Muscle layer of duodenum (tissue), 2 donors: ENCODE data around the gene ZNF101.
"Not testable (repeated sequence)": the region's sequence is repeated elsewhere in the genome, so short reads cannot be mapped to it uniquely, and the experiment has no call there.

Experiments
- H3K27ac ChIP-seq: one replicate; pipeline ENCODE4 v1.7.0; 2013; ENCODE audit warnings: mild to moderate bottlenecking, low read length
- H3K27me3 ChIP-seq: one replicate; pipeline ENCODE4 v1.7.0; 2013; ENCODE audit warnings: low read depth, mild to moderate bottlenecking, control low read depth, low read length
- H3K36me3 ChIP-seq, 2 donors: one replicate each; pipeline ENCODE4 v1.7.0; 2013; ENCODE audit warnings: low read length in 2 of 2, control low read depth in 1 of 2, mild to moderate bottlenecking in 1 of 2; ENCODE audit not compliant: insufficient read depth in 2 of 2, control insufficient read depth in 1 of 2
- H3K4me1 ChIP-seq, 2 donors: one replicate each; pipeline ENCODE4 v1.7.0; 2013; ENCODE audit warnings: low read length in 2 of 2, mild to moderate bottlenecking in 2 of 2, control low read depth in 1 of 2, moderate library complexity in 1 of 2; ENCODE audit not compliant: insufficient read depth in 2 of 2, control insufficient read depth in 1 of 2
- H3K4me3 ChIP-seq, 2 donors: one replicate each; pipeline ENCODE4 v1.7.0; 2013; ENCODE audit warnings: low read length in 2 of 2, low read depth in 1 of 2, mild to moderate bottlenecking in 1 of 2
- H3K9me3 ChIP-seq, 2 donors: one replicate each; pipeline ENCODE4 v1.7.0; 2013; ENCODE audit warnings: low read length in 2 of 2, control low read depth in 1 of 2, mild to moderate bottlenecking in 1 of 2; ENCODE audit not compliant: control insufficient read depth in 1 of 2
- donor health status: healthy.

Gene ZNF101

DNA sequence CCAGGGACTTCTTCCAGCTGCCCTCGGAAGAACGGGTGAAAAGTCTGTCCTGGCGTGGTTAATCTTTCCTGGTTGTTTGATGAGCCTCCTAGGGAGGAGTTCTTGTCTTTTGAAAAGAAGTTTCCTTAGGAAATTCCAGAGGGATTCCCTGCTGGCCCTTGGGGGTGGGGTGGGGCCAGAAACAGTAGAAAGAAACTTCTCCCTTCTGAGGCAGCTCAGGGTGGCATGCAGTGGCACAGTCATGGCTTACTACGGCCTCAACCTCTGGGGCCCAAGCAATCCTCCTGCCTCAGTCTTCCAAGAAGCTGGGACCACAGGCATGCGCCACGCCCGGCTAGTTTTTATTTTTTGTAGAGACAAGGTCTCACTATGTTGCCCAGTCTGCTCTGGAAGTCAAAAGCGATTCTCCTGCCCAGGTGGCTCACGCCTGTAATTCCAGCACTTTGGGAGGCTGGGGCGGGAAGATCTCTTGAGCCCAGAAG lies 1.5 kb downstream of the ZNF101 start:
- Histone ChIP-seq H3K27me3 (no peaks in the 10 kb centered on the region), H3K9me3 (no peaks in the 10 kb centered on the region), H3K4me1 (peaks cover 0 to 5% of the 10 kb centered on the region in 2 donors), H3K27ac (no peak overlapping the region), H3K4me3 (peak overlapping the region; percentile 77 to 83), H3K36me3 (peaks cover 0 to 4% of the 10 kb centered on the region in 2 donors)

DNA sequence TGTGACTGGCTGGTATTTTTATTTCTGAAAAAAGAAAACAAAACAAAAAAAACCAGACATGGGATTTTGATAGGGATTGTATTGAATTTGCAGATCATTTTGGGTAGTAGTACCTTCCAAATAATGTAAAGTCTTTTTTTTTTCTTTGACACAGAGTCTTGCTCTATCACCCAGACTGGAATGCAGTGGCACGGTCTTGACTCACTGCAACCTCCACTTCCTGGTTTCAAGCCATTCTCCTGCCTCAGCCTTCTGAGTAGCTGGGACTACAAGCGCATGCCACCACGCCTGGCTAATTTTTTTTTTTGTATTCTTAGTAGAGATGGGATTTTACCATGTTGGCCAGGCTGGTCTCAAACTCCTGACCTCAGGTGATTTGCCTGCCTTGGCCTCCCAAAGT lies 4.2 kb downstream of the ZNF101 start:
- H3K36me3 ChIP-seq = peaks cover 11 to 19% of the 10 kb centered on the region in 2 donors

DNA sequence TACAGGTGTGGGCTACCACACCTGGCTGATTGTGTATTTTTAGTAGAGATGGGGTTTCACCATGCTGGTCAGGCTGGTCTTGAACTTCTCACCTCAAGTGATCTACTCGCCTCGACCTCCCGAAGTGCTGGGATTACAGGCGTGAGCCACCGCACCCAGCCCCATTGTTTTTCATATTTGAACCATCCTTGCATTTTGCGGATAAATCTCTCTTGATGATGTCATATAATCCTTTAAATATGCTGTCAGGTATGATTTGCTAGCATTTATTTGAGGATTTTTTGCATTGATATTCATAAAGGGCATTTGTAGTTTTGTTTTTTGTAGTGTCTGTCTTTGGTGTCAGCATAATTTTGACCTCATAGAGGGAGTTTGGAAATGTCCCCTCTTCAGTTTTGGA lies 5.7 kb downstream of the ZNF101 start:
- Histone ChIP-seq H3K36me3 (peaks cover 22 to 33% of the 10 kb centered on the region in 2 donors), H3K9me3 (peaks cover 4 to 11% of the 10 kb centered on the region in 2 donors), H3K4me1 (peaks cover 0 to 4% of the 10 kb centered on the region in 2 donors), H3K27me3 (no peaks in the 10 kb centered on the region), H3K27ac (no peak overlapping the region), H3K4me3 (no peak overlapping the region)

More for the DNA sequence above, 4.2 kb downstream of the ZNF101 start:
- peaks cover 0 to 5% of the 10 kb centered on the region in 2 donors for H3K4me1 ChIP-seq
- peaks cover 0 to 3% of the 10 kb centered on the region in 2 donors for H3K9me3 ChIP-seq
- no peak overlapping the region for H3K4me3 ChIP-seq
- no peak overlapping the region for H3K27ac ChIP-seq
- H3K27me3 ChIP-seq = no peaks in the 10 kb centered on the region

DNA sequence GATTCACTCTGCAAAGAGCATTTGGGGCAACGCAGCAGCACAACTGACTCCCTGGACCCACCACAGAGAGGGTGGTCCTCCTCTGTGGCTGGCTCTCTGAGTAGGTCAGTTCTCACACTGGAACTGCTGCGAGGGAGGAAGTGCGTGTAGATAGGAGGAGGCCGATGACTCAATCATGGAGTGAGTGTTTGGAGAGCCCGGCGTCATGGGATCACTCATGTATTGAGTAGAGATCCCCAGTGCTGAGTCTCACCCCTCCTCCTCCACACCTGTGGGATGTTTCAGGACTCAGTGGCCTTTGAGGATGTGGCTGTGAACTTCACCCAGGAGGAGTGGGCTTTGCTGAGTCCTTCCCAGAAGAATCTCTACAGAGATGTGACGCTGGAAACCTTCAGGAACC lies 8.9 kb downstream of the ZNF101 start:
- Histone ChIP-seq H3K9me3 (peaks cover 12 to 18% of the 10 kb centered on the region in 2 donors), H3K36me3 (peaks cover 31 to 53% of the 10 kb centered on the region in 2 donors), H3K4me1 (no peaks in the 10 kb centered on the region), H3K27me3 (no peaks in the 10 kb centered on the region), H3K27ac (no peak overlapping the region), H3K4me3 (no peak overlapping the region)

DNA sequence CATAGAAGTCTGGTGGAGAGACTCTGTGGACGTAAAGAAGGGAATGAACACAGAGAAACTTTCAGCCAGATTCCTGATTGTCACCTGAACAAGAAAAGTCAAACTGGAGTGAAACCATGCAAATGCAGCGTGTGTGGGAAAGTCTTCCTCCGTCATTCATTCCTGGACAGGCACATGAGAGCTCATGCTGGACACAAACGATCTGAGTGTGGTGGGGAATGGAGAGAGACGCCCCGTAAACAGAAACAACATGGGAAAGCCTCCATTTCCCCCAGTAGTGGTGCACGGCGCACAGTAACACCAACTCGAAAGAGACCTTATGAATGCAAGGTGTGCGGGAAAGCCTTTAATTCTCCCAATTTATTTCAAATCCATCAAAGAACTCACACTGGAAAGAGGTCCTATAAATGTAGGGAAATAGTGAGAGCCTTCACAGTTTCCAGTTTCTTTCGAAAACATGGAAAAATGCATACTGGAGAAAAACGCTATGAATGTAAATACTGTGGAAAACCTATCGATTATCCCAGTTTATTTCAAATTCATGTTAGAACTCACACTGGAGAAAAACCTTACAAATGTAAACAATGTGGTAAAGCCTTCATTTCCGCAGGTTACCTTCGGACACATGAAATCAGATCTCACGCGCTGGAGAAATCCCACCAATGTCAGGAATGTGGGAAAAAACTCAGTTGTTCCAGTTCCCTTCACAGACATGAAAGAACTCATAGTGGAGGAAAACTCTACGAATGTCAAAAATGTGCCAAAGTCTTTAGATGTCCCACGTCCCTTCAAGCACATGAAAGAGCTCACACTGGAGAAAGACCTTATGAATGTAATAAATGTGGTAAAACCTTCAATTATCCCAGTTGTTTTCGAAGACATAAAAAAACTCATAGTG lies 10.8 kb downstream of the ZNF101 start:
- no peaks in the 10 kb centered on the region for H3K4me1 ChIP-seq
- peaks cover 31 to 51% of the 10 kb centered on the region in 2 donors for H3K36me3 ChIP-seq
- peaks cover 12 to 18% of the 10 kb centered on the region in 2 donors for H3K9me3 ChIP-seq
- no peak overlapping the region for H3K27ac ChIP-seq
- no peak overlapping the region for H3K4me3 ChIP-seq
- H3K27me3 ChIP-seq = no peaks in the 10 kb centered on the region

DNA sequence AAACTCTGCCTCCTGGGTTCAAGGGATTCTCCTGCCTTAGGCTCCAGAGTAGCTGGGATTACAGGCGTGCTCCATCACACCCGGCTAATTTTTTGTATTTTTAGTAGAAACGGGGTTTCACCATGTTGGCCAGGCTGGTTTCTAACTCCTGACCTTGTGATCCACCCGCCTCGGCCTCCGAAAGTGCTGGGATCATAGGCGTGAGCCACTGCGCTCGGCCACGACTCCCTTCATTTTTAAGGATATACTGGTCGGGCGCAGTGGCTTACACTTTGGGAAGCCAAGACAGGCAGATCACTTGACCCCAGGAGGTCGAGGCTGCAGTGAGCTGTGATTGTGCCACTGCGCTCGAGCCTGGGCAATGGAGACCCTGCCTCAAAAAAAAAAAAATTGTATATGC lies 17.5 kb downstream of the ZNF101 start:
- not testable (repeated sequence) for H3K36me3 ChIP-seq, H3K27me3 ChIP-seq, H3K27ac ChIP-seq, H3K9me3 ChIP-seq, H3K4me1 ChIP-seq, H3K4me3 ChIP-seq

DNA sequence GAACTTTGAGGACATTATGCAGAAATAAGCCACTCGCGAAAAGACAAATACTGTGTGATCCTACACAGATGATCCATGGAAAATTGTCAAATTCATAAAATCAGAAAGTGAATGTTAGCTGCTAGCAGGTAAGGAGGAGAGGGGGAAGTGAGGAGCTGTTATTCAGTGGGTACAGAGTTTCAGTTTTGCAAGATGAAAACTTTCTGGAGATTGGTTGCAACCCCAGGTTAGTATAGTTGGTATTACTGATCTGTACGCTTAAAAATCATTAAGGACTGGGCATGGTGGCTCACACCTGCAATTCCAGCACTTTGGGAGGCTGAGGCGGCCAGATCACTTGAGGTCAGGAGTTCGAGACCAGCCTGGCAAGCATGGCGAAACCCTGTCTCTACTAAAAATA lies 17.9 kb downstream of the ZNF101 start:
- H3K27ac ChIP-seq = no peak overlapping the region
- H3K36me3 ChIP-seq = no peaks in the 10 kb centered on the region

DNA sequence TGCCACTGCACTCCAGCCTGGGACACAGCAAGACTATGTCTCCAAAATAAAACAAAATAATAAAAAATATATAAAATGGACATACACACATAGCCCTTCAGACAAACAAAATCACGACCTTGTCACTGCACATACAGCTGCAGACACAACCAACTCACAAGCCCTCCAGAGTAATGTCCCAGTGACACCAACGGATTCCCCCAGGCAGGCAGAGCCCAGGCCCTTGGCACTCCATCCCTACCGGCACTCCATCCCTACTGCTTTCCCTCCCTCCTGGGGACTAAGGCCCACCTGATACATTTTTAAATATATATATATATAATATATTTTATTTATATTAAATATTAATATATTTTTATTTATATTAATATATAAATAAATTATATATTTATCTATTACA lies 18.5 kb downstream of the ZNF101 start:
- Histone ChIP-seq H3K4me3 (no peak overlapping the region), H3K4me1 (no peaks in the 10 kb centered on the region), H3K9me3 (peaks cover 0 to 3% of the 10 kb centered on the region in 2 donors), H3K27me3 (no peaks in the 10 kb centered on the region), H3K27ac (no peak overlapping the region), H3K36me3 (no peaks in the 10 kb centered on the region)

More for the DNA sequence above, 17.9 kb downstream of the ZNF101 start:
- peaks cover 0 to 3% of the 10 kb centered on the region in 2 donors for H3K9me3 ChIP-seq
- no peak overlapping the region for H3K4me3 ChIP-seq
- H3K4me1 ChIP-seq = no peaks in the 10 kb centered on the region
- H3K27me3 ChIP-seq = no peaks in the 10 kb centered on the region

DNA sequence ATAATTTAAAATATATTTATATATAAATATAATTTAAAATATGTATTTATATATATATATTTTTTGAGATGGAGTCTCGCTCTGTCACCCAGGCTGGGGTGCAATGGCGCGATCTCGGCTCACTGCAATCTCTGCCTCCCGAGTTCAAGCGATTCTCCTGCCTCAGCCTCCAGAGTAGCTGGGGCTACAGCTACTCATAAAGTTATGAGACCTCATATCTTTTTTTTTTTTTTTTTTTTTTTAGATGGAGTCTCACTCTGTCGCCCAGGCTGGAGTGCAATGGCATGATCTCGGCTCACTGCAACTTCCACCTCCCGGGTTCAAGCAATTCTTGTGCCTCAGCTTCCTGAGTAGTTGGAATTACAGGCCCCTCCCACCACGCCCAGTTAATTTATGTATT lies 20.4 kb downstream of the ZNF101 start:
- not testable (repeated sequence) for H3K4me3 ChIP-seq, H3K36me3 ChIP-seq, H3K27ac ChIP-seq, H3K27me3 ChIP-seq, H3K4me1 ChIP-seq, H3K9me3 ChIP-seq

DNA sequence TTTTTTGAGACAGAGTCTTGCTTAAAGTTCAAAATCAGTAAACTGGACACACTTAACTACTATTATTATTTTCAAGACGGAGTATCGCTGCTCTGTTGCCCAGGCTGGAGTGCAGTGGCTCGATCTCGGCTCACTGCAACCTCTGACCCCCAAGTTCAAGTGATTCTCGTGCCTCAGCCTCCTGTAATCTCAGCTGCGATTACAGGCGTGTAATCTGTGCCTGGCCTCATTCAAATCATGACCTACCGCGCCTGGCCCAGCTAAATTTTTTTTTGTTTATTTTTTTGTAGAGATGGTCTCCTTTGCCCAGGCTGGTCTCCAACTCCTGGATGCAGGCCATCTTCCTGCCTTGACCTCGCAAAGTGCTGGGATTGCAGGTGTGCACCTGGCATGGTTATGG lies 23.0 kb downstream of the ZNF101 start:
- Histone ChIP-seq H3K27ac (no peak overlapping the region), H3K27me3 (no peaks in the 10 kb centered on the region), H3K4me1 (no peaks in the 10 kb centered on the region), H3K4me3 (no peak overlapping the region), H3K9me3 (no peaks in the 10 kb centered on the region), H3K36me3 (no peaks in the 10 kb centered on the region)

DNA sequence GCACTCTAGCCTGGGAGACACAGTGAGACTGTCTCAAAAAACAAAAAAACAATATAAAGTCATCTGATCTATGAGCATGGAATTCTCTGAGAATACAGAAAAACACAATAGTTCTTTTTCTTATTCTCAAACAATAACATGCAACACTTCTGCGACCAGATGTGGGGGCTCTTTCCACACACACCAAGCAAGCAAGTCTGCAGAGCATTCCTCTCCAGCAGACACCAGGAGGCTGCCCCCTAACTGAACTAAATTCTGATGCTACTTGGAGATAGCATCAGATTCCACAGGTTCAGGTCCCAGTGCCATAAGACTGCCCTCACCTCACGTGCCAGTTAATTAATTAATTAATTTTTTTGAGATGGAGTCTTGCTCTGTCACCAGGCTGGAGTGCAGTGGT lies 27.7 kb downstream of the ZNF101 start:
- Histone ChIP-seq H3K9me3 (peaks cover 9 to 30% of the 10 kb centered on the region in 2 donors), H3K36me3 (peaks cover 0 to 7% of the 10 kb centered on the region in 2 donors), H3K27ac (no peak overlapping the region), H3K27me3 (no peaks in the 10 kb centered on the region), H3K4me3 (no peak overlapping the region), H3K4me1 (no peaks in the 10 kb centered on the region)
